Esophagus muscularis mucosa (tissue), 4 donors: ENCODE data around the gene MOGAT2. TPM values are rescaled to one million over a fixed set of nuclear protein-coding genes. Genes with fewer than 3 reads are reported as not detected.

Experiments used
- DNase-seq: peaks from one replicate; pipeline ENCODE4 v3.0.0-alpha.2; 2017; ENCODE audit errors: extremely low spot score
- H3K27ac ChIP-seq, 4 donors: fragments of 200-600 bp; sonication (generic); replicated peaks in 1 of 4; 1 replicate in 3 of 4; 2 replicates in 1 of 4; pipeline ENCODE4 v1.5.1; 2016 to 2019; ENCODE audit warnings: mild to moderate bottlenecking in 1 of 4
- H3K27me3 ChIP-seq, 4 donors: fragments of 200-600 bp; sonication (generic); one replicate each; pipeline versions ENCODE4 v1.5.1 to v1.6.0; 2016 to 2019
- H3K36me3 ChIP-seq, 4 donors: fragments of 200-600 bp; sonication (generic); one replicate each; pipeline ENCODE4 v1.5.1; 2016 to 2019
- H3K4me1 ChIP-seq, 4 donors: fragments of 200-600 bp; sonication (generic); one replicate each; pipeline ENCODE4 v1.5.1; 2016 to 2019
- H3K4me3 ChIP-seq, 4 donors: fragments of 200-600 bp; sonication (generic); 1 replicate in 2 of 4; 2 replicates in 2 of 4; pipeline ENCODE4 v1.5.1; 2016 to 2019; ENCODE audit warnings: mild to moderate bottlenecking in 4 of 4, moderate library complexity in 1 of 4
- H3K9me3 ChIP-seq, 4 donors: fragments of 200-600 bp; sonication (generic); 1 replicate in 3 of 4; 2 replicates in 1 of 4; pipeline ENCODE4 v1.5.1; 2016 to 2019
- CTCF ChIP-seq, 3 experiments: fragments of 200-600 bp in 2 of 3; fragments of 450-650 bp in 1 of 3; sonication (generic) in 2 of 3; IDR thresholded peaks; one replicate each; pipeline ENCODE4 v1.5.1; 2017 to 2019; ENCODE audit warnings: antibody characterized with exemption in 3 of 3, mild to moderate bottlenecking in 2 of 3, moderate library complexity in 1 of 3
- EP300 ChIP-seq: sonication (generic); formaldehyde crosslinking; IDR thresholded peaks from one replicate; pipeline ENCODE4 v1.6.1; 2017; ENCODE audit warnings: antibody characterized with exemption
- POLR2A ChIP-seq: fragments of 450-650 bp; IDR thresholded peaks from one replicate; pipeline ENCODE4 v1.6.1; 2017; ENCODE audit warnings: antibody characterized with exemption, moderate library complexity, mild to moderate bottlenecking, low read depth
- POLR2AphosphoS5 ChIP-seq, 2 donors: sonication (generic); formaldehyde crosslinking; IDR thresholded peaks; one replicate each; pipeline ENCODE4 v1.6.1; 2017; ENCODE audit warnings: antibody characterized with exemption in 2 of 2
- WGBS: methylation state at CpG from one replicate; pipeline ENCODE4 v1.1.5; 2018; 5-methylcytosine and 5-hydroxymethylcytosine counted together
- intact Hi-C: fragments of 100-400 bp; cut with DNase I; formaldehyde crosslinking; loops from one replicate; pipeline ENCODE4 v1.15.1; 2023
- total RNA-seq, 4 donors: library from RNA; depleted of rRNA; stranded (reverse); fragments of >200 nt; gene quantifications; one replicate each; pipeline versions ENCODE4 v1.1.0 to v1.2.1, GENCODE V29; 2016

Gene MOGAT2
- total RNA-seq, 4 donors from 2014 or later: not detected

GRCh38 chr11:75722669-75723042 lies 5.0 kb downstream of the MOGAT2 start:
- Histone ChIP-seq H3K36me3 (no peaks in the 10 kb centered on the region), H3K4me1 (peaks cover 0 to 6% (median 0%) of the 10 kb centered on the region in 4 donors), H3K27ac (no peak overlapping the region), H3K9me3 (no peaks in the 10 kb centered on the region), H3K4me3 (no peak overlapping the region), H3K27me3 (no peaks in the 10 kb centered on the region)
- DNase-seq: no peak
- TF ChIP-seq CTCF (IDR thresholded peaks at IDR 0.05) (no peak), POLR2A (no peak), POLR2AphosphoS5 (IDR thresholded peaks at IDR 0.05) (no peak), EP300 (no peak)
- intact Hi-C loops: no loop called here
- 93% methylated on average over 9 of the region's 9 CpGs for WGBS

GRCh38 chr11:75725547-75726320 lies 8.1 kb downstream of the MOGAT2 start:
- Histone ChIP-seq H3K36me3 (no peaks in the 10 kb centered on the region), H3K27me3 (no peaks in the 10 kb centered on the region), H3K4me3 (no peak overlapping the region), H3K27ac (no peak overlapping the region), H3K4me1 (peaks cover 0 to 6% (median 0%) of the 10 kb centered on the region in 4 donors), H3K9me3 (no peaks in the 10 kb centered on the region)
- TF ChIP-seq EP300: no peak
- TF ChIP-seq POLR2AphosphoS5 (IDR thresholded peaks at IDR 0.05): no peak
- TF ChIP-seq POLR2A: no peak
- TF ChIP-seq CTCF (IDR thresholded peaks at IDR 0.05): no peak
- intact Hi-C loops: no loop called here
- WGBS: 91% methylated on average over 12 of the region's 13 CpGs
- no peak for DNase-seq

GRCh38 chr11:75728992-75729391 lies 11.4 kb downstream of the MOGAT2 start:
- no peak overlapping the region for H3K4me3 ChIP-seq
- DNase-seq: no peak
- H3K27me3 ChIP-seq: no peaks in the 10 kb centered on the region
- no peak for TF ChIP-seq POLR2A
- TF ChIP-seq EP300: no peak
- TF ChIP-seq CTCF (IDR thresholded peaks at IDR 0.05): no peak
- no peak for TF ChIP-seq POLR2AphosphoS5 (IDR thresholded peaks at IDR 0.05)
- H3K27ac ChIP-seq: no peak overlapping the region
- no peaks in the 10 kb centered on the region for H3K9me3 ChIP-seq
- intact Hi-C loops: no loop called here
- WGBS: 96% methylated on average over 2 of the region's 2 CpGs
- peaks cover 6 to 10% (median 8%) of the 10 kb centered on the region in 4 donors for H3K4me1 ChIP-seq
- no peaks in the 10 kb centered on the region for H3K36me3 ChIP-seq

- Histone ChIP-seq H3K4me3 (no peak overlapping the region), H3K4me1 (peaks cover 8 to 19% (median 14%) of the 10 kb centered on the region in 4 donors), H3K27me3 (no peaks in the 10 kb centered on the region), H3K36me3 (no peaks in the 10 kb centered on the region), H3K27ac (no peak overlapping the region), H3K9me3 (no peaks in the 10 kb centered on the region)
- TF ChIP-seq EP300: no peak
- TF ChIP-seq CTCF (IDR thresholded peaks at IDR 0.05): no peak
- TF ChIP-seq POLR2AphosphoS5 (IDR thresholded peaks at IDR 0.05): no peak
- TF ChIP-seq POLR2A: no peak
- no peak for DNase-seq
- WGBS: 97% methylated on average over 5 of the region's 5 CpGs
- intact Hi-C loops: no loop called here
Measured at GRCh38 chr11:75731095-75731494, 13.5 kb downstream of the MOGAT2 start.

GRCh38 chr11:75733071-75733430 lies 15.4 kb downstream of the MOGAT2 start:
- 93% methylated on average over 8 of the region's 8 CpGs for WGBS
- no peak overlapping the region for H3K27ac ChIP-seq
- H3K9me3 ChIP-seq: no peaks in the 10 kb centered on the region
- H3K27me3 ChIP-seq: no peaks in the 10 kb centered on the region
- H3K4me1 ChIP-seq: peaks cover 7 to 19% (median 14%) of the 10 kb centered on the region in 4 donors
- TF ChIP-seq CTCF (IDR thresholded peaks at IDR 0.05): no peak
- no peak for TF ChIP-seq EP300
- TF ChIP-seq POLR2AphosphoS5 (IDR thresholded peaks at IDR 0.05): no peak
- TF ChIP-seq POLR2A: no peak
- no peak for DNase-seq
- H3K4me3 ChIP-seq: no peak overlapping the region
- H3K36me3 ChIP-seq: no peaks in the 10 kb centered on the region
- intact Hi-C loops: no loop called here
